ENCODE results near the gene MARCHF3. TPM values are rescaled to one million over a fixed set of nuclear protein-coding genes. Genes with fewer than 3 reads are reported as not detected.

MARCHF3 gene
- total and polyA plus RNA-seq, 2 of the 13 experiments (the other 11 are each of a cell fraction or from before 2014, with no cell fraction given): 4.8 to 11.9 TPM

GRCh38 chr5:126931963-126932660, 98.2 kb downstream of the MARCHF3 start (continued):
- TF ChIP-seq ZXDC (CRISPR knock-in tag; IDR thresholded peaks at IDR 0.05) (no peak), ZNF772 (CRISPR knock-in tag; IDR thresholded peaks at IDR 0.05) (no peak)

- no peak for ATAC-seq
- ChIA-PET POLR2A (no interaction called here), CTCF (ENCODE audit: low intra/inter-chr PET ratio, low total read pairs) (no interaction called here)
- TF ChIP-seq HDAC6 (IDR thresholded peaks at IDR 0.05; ENCODE audit: low read depth, low read length): no peak
- TF ChIP-seq MTERF4 (CRISPR knock-in tag; IDR thresholded peaks at IDR 0.05): no peak
- no peak for TF ChIP-seq E2F1 (CRISPR knock-in tag; IDR thresholded peaks at IDR 0.05)
- no peak for TF ChIP-seq CERS6 (CRISPR knock-in tag; IDR thresholded peaks at IDR 0.05)
- no peak for TF ChIP-seq FOXA1 (IDR thresholded peaks at IDR 0.05)
- TF ChIP-seq FOXA1 (CRISPR knock-in tag; IDR thresholded peaks at IDR 0.05): no peak
- Histone ChIP-seq H3K27ac (ENCODE audit: extremely low read length, insufficient read depth, low read length) (no peak overlapping the region), H2AFZ (ENCODE audit: low read length) (no peak overlapping the region), H3K4me3 (replicated peaks in 1 of 3; ENCODE audit: insufficient read depth in 1 of 3, low read depth in 2 of 3, low read length in 3 of 3) (no peak overlapping the region), H4K20me1 (ENCODE audit: insufficient read depth, low read length) (no peaks in the 10 kb centered on the region), H3K36me3 (replicated peaks in 1 of 2; ENCODE audit: control insufficient read depth in 1 of 2, insufficient read depth in 2 of 2, low read length in 2 of 2) (no peaks in the 10 kb centered on the region), H3K4me2 (ENCODE audit: low read depth, low read length) (no peak overlapping the region), H3K9ac (ENCODE audit: insufficient read depth, low read depth, low read length) (no peak overlapping the region), H3K4me1 (ENCODE audit: insufficient read depth, low read length) (no peaks in the 10 kb centered on the region), H3K79me2 (ENCODE audit: insufficient read depth, low read length) (no peaks in the 10 kb centered on the region), H3K9me3 (ENCODE audit: low read length) (no peaks in the 10 kb centered on the region), H3K27me3 (ENCODE audit: control insufficient read depth in 1 of 2, insufficient read depth in 2 of 2, low read length in 2 of 2) (no peaks in the 10 kb centered on the region)
- WGBS (ENCODE audit: low lambda C conversion rate): 95% methylated on average over 3 of the region's 3 CpGs
- FAIRE-seq: no peak
- in situ Hi-C loops (cut with HindIII; ENCODE audit: extremely low pct_ligation_motif_present, low pct_unique_long_range_greater_than_20kb): no loop called here
- DNase-seq (ENCODE audit: low spot score): no peak
- BruUV-seq (replicated peaks): no TSS peak
- intact Hi-C loops (cut with micrococcal nuclease; ENCODE audit: unreplicated experiment): no loop called here
These were observed 102.3 kb downstream of the MARCHF3 start for GRCh38 chr5:126928041-126928440.
